GM19463 (cell line): ENCODE measurements around the gene RNU6-1.

Source experiments
- ATAC-seq: cut with Tn5 transposase; IDR thresholded peaks from one replicate; pipeline ENCODE4 v1.9.1; 2021; ENCODE audit warnings: mild to moderate bottlenecking, moderate library complexity; ENCODE audit not compliant: unreplicated experiment

The RNU6-1 gene

GRCh38 chr15:67822537-67823313 is 17.1 kb downstream of the RNU6-1 start:
- ATAC-seq, result no peak

GRCh38 chr15:67821784-67822440 is 17.9 kb downstream of the RNU6-1 start:
- ATAC-seq, result no peak

- ATAC-seq, result no peak
Observed at GRCh38 chr15:67820992-67821783, 18.7 kb downstream of the RNU6-1 start.

DNA sequence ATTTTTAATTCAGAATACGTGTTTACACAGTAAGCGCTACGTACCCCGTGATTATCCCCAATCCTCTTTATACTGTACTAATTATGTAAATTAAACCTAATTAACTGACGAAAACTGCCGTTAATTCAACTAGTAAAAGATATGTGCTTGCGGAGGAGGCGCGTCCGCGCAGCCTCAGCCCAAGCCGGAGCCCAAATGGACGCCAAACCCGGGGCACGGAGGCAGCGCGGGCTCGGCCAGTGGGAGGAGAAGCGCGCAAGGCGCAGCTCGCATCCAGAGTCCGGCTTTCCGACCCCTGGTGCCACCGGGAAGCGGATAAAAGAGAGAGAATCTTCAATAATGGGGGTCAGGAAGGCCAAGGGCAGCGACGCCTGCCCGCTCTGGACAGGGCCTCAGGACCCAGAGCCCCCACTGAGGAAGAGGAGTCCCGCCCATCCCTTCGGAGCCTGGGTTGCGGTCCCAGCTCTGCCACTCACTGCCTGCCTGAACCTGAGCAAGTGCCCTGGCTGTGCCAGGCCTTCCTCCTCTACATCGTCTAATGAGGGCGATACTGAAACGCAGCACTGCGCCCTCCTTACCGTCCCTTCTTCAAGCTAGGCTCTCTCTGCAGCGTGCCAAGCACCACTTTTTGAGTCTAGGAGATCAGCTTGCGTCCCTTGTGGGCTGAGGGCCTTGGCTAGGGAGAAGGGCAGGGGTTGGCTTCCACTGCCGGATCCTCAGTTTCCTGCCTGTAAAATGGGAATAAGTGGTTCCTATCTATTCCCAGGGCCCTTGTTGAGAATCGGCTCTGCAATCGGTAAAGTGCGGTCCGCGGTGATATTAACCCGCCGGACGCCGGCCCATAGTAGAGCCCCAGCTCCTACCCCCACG is 19.5 kb downstream of the RNU6-1 start:
- ATAC-seq, result no peak

DNA sequence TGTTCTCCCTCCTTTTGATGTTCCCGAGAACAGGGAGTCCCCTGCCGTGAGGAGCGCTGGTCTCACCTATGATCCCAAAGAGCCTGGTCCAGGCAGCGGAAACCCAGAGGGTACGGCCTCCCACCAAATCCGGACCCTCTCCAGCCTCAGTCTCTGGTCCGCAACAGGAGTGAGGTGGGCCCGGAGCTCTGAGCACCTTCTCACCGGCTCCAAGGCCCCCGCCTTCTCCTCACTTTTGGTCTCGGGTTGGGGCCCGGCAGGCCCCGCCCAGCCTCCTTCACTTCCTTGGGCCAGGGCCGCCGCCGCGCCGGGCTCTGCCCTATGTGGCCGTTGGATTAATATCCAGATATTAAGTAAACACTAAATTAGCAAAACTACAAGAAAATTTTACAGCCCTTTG is 20.2 kb downstream of the RNU6-1 start:
- ATAC-seq, result no peak

GRCh38 chr15:67818464-67818863 is 21.4 kb downstream of the RNU6-1 start:
- ATAC-seq, result no peak

- ATAC-seq, result no peak
Observed at GRCh38 chr15:67816668-67817067, 23.2 kb downstream of the RNU6-1 start.

- no peak for ATAC-seq
Observed at GRCh38 chr15:67815036-67815592, 24.7 kb downstream of the RNU6-1 start.

- no peak for ATAC-seq
Observed at GRCh38 chr15:67813104-67813634, 26.7 kb downstream of the RNU6-1 start.

GRCh38 chr15:67812241-67812644 is 27.6 kb downstream of the RNU6-1 start:
- no peak for ATAC-seq

GRCh38 chr15:67809866-67810265 is 30.0 kb downstream of the RNU6-1 start:
- ATAC-seq, result no peak

- ATAC-seq, result no peak
Observed at GRCh38 chr15:67809441-67809840, 30.4 kb downstream of the RNU6-1 start.

GRCh38 chr15:67808821-67809220 is 31.0 kb downstream of the RNU6-1 start:
- ATAC-seq, result no peak

DNA sequence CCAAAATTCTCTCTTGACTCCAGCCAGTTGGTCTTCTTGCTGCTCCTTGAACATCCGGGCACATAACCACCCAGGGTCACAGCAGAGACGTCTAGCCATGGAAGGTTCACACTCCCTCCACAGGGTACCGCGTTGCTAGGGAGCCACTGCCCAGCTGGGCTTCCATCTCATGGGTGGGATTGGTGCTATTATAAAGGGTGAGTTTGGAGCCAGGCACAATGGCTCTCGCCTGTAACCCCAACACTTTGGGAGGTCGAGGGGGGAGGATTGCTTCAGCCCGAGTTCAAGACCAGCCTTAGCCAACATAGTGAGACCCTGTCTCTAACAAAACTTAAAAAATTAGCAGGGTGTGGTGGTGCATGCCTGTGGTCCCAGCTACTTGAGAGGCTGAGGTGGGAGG is 32.0 kb downstream of the RNU6-1 start:
- no peak for ATAC-seq

- ATAC-seq, result no peak
Observed at GRCh38 chr15:67807141-67807540, 32.7 kb downstream of the RNU6-1 start.

GRCh38 chr15:67806536-67806935 is 33.3 kb downstream of the RNU6-1 start:
- no peak for ATAC-seq

DNA sequence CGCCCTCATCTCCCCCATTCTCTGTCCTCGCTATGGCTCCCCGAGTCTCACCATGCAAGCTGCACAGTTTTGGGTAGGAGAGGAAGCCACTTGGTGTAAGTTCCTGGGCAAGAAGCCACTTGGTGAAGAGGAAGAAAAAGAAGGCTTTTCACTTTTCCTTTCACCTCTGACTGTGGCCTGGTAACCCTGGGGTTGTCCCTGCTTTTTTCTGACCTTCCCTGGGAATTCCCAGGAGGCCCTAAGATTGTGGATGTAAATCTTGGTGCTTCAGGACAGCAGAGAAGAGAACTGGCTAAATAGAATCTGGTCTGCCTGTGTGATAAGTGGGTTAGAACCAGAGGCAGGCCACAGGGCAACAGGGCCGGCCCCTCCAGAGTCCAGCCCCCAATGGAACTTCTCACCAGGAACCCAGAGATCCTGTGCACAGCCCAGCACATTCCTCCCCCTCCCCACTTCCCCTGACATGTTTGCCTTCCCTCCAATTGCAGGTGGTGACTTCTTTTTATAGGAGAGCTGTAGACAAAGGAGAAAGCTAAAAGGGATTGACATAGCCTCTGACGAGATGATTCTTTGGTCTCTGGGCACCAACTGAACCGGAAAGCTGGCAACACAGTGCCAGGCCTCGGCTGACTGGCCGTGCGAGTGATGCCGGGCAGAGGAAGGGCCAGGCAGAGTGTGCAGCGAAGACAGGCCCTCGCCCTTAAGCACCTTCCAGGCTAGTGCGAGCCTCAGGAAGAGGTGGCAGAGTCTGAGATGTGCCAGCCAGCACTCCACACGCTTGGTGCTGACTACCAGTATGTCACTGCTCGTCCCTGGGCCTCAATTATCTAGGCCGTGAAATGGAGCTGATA is 34.0 kb downstream of the RNU6-1 start:
- ATAC-seq, result no peak

DNA sequence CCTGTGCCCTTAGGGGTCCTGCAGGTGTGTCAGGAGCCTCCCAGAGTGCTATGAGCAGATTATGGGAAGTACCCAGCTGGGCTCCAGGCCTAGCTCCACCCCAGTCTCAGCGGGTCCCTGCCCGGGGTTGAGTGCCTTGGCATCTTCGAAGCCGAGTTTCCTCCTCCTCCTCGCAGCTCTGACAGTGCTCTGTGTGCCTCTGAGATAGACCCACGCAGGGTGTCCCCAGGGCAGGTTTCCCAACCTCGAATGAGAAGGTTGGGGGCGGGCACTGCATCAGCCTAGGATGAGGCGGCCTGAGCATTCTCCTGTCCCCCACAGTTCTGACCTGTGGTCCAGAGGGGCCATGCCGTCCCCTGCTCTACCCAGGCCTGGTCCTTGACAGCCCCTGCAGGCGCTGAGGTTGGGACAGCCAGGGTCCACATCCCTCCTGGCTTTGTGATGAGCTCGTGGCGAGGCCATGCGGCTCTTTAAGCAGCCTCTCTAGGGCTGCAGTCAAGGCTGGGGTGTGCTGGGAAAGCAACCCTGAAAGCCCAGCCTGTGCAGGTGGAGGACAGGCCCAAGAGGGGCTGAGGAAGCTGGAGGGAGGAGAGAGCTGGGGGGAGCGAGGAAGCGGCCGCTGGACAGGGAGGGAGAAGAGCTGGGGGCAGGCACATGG is 34.7 kb downstream of the RNU6-1 start:
- ATAC-seq, result no peak
